H9 (cell line): Measurements from ENCODE around the gene C1orf105. TPM values are rescaled to one million over a fixed set of nuclear protein-coding genes. Genes with fewer than 3 reads are reported as not detected.

Source experiments
- DNase-seq: peaks from one replicate; pipeline ENCODE4 v3.0.0-alpha.2; 2017
- H2AFZ ChIP-seq: one replicate; pipeline ENCODE4 v1.6.1; 2013; ENCODE audit warnings: mild to moderate bottlenecking, low read length, control low read depth, moderate library complexity
- H2AK5ac ChIP-seq: 2 replicates; pipeline ENCODE4 v1.6.1; 2013; ENCODE audit warnings: low read length, control low read depth, mixed read lengths; ENCODE audit not compliant: insufficient read length
- H2BK120ac ChIP-seq: one replicate; pipeline ENCODE4 v1.6.1; 2013; ENCODE audit warnings: low read depth, mild to moderate bottlenecking, low read length, control low read depth, inconsistent platforms; ENCODE audit not compliant: poor library complexity, severe bottlenecking
- H2BK12ac ChIP-seq: 2 replicates; pipeline ENCODE4 v1.6.1; 2013; ENCODE audit warnings: low read length, control low read depth, mixed read lengths, low read depth; ENCODE audit not compliant: insufficient read length
- H2BK15ac ChIP-seq: 2 replicates; pipeline ENCODE4 v1.6.1; 2013; ENCODE audit warnings: low read depth, low read length, control low read depth
- H2BK20ac ChIP-seq: one replicate; pipeline ENCODE4 v1.6.1; 2013; ENCODE audit warnings: low read depth, mild to moderate bottlenecking, low read length, control low read depth, inconsistent platforms; ENCODE audit not compliant: poor library complexity, severe bottlenecking
- H2BK5ac ChIP-seq: 2 replicates; pipeline ENCODE4 v1.6.1; 2013; ENCODE audit warnings: low read length, control low read depth, mixed read lengths; ENCODE audit not compliant: insufficient read length
- H3K14ac ChIP-seq: 2 replicates; pipeline ENCODE4 v1.6.1; 2013; ENCODE audit warnings: low read length, control low read depth; ENCODE audit not compliant: insufficient read depth
- H3K18ac ChIP-seq: 2 replicates; pipeline ENCODE4 v1.6.1; 2013; ENCODE audit warnings: low read depth, mild to moderate bottlenecking, mixed read lengths, low read length, control low read depth; ENCODE audit not compliant: insufficient read length
- H3K23ac ChIP-seq: 2 replicates; pipeline ENCODE4 v1.6.1; 2013; ENCODE audit warnings: low read length, control low read depth, mixed read lengths, low read depth; ENCODE audit not compliant: insufficient read length
- H3K23me2 ChIP-seq: 2 replicates; pipeline ENCODE4 v1.6.1; 2013; ENCODE audit warnings: low read depth, mild to moderate bottlenecking, mixed read lengths, low read length, control low read depth; ENCODE audit not compliant: insufficient read length, poor library complexity, severe bottlenecking
- H3K27ac ChIP-seq: 2 replicates; pipeline ENCODE4 v1.5.1; 2013; ENCODE audit warnings: low read length, control low read depth, mixed read lengths, low read depth; ENCODE audit not compliant: insufficient read length
- H3K27me3 ChIP-seq: 2 replicates; pipeline ENCODE4 v1.6.1; 2013; ENCODE audit warnings: low read length, control low read depth, inconsistent platforms; ENCODE audit not compliant: insufficient read depth
- H3K4ac ChIP-seq: 2 replicates; pipeline ENCODE4 v1.6.1; 2013; ENCODE audit warnings: low read depth, mild to moderate bottlenecking, control low read depth, inconsistent platforms, low read length, moderate library complexity
- H3K4me1 ChIP-seq: 2 replicates; pipeline ENCODE4 v1.6.1; 2013; ENCODE audit warnings: low read length, control low read depth, inconsistent platforms; ENCODE audit not compliant: insufficient read depth
- H3K4me2 ChIP-seq: 2 replicates; pipeline ENCODE4 v1.6.1; 2013; ENCODE audit warnings: low read length, control low read depth, mixed read lengths; ENCODE audit not compliant: insufficient read length, insufficient read depth
- H3K56ac ChIP-seq: 2 replicates; pipeline ENCODE4 v1.6.1; 2013; ENCODE audit warnings: low read depth, mild to moderate bottlenecking, mixed read lengths, low read length, control low read depth; ENCODE audit not compliant: insufficient read length
- H3K79me1 ChIP-seq: 2 replicates; pipeline ENCODE4 v1.6.1; 2013; ENCODE audit warnings: low read depth, mild to moderate bottlenecking, moderate library complexity, low read length, control low read depth, inconsistent platforms; ENCODE audit not compliant: insufficient read depth, poor library complexity, severe bottlenecking
- H3K79me2 ChIP-seq: 2 replicates; pipeline ENCODE4 v1.6.1; 2013; ENCODE audit warnings: low read length, control low read depth, inconsistent platforms; ENCODE audit not compliant: insufficient read depth
- H3K9ac ChIP-seq: 2 replicates; pipeline ENCODE4 v1.6.1; 2013; ENCODE audit warnings: low read length, control low read depth, mixed read lengths; ENCODE audit not compliant: insufficient read length; ENCODE audit errors: extremely low read depth
- H3K9me3 ChIP-seq: one replicate; pipeline ENCODE4 v1.6.1; 2013; ENCODE audit warnings: low read depth, low read length, inconsistent platforms; ENCODE audit not compliant: control insufficient read depth
- H3T11ph ChIP-seq: one replicate; pipeline ENCODE4 v1.6.1; 2013; ENCODE audit warnings: mild to moderate bottlenecking, low read length, control low read depth, inconsistent platforms
- H4K20me1 ChIP-seq: one replicate; pipeline ENCODE4 v1.6.1; 2013; ENCODE audit not compliant: control insufficient read depth, insufficient read length, insufficient read depth
- H4K5ac ChIP-seq: 2 replicates; pipeline ENCODE4 v1.6.1; 2013; ENCODE audit warnings: low read depth, mild to moderate bottlenecking, mixed read lengths, low read length, control low read depth; ENCODE audit not compliant: insufficient read length
- H4K8ac ChIP-seq: replicated peaks from 2 replicates; pipeline ENCODE4 v1.6.1; 2013; ENCODE audit warnings: low read length, control low read depth, mixed read lengths, low read depth; ENCODE audit not compliant: insufficient read length
- H4K91ac ChIP-seq: 2 replicates; pipeline ENCODE4 v1.6.1; 2013; ENCODE audit warnings: low read depth, mild to moderate bottlenecking, moderate library complexity, mixed read lengths, low read length, control low read depth; ENCODE audit not compliant: insufficient read length
- H3K27ac Mint-ChIP-seq, 3 experiments: 2 replicates in 2 of 3; 3 replicates in 1 of 3; pipeline ENCODE4 v1.8.0; 2020 to 2021; ENCODE audit warnings: mixed read lengths in 3 of 3, mild to moderate bottlenecking in 1 of 3, moderate library complexity in 1 of 3
- H3K27me3 Mint-ChIP-seq: 2 replicates; pipeline ENCODE4 v1.8.0; 2021; ENCODE audit warnings: low read depth, mild to moderate bottlenecking, moderate library complexity, mixed read lengths
- H3K36me3 Mint-ChIP-seq, 3 experiments: 2 replicates in 2 of 3; 3 replicates in 1 of 3; pipeline ENCODE4 v1.8.0; 2020 to 2021; ENCODE audit warnings: low read depth in 3 of 3, mixed read lengths in 3 of 3; ENCODE audit not compliant: insufficient read depth in 1 of 3
- H3K4me1 Mint-ChIP-seq, 2 experiments: 2 replicates each; pipeline ENCODE4 v1.8.0; 2020; ENCODE audit warnings: mixed read lengths in 2 of 2
- H3K4me3 Mint-ChIP-seq, 2 experiments: 2 replicates in 1 of 2; 3 replicates in 1 of 2; pipeline ENCODE4 v1.8.0; 2020 to 2021; ENCODE audit warnings: mild to moderate bottlenecking in 2 of 2, mixed read lengths in 2 of 2, moderate library complexity in 1 of 2
- H3K9me3 Mint-ChIP-seq, 2 experiments: 2 replicates in 1 of 2; 3 replicates in 1 of 2; pipeline ENCODE4 v1.8.0; 2020; ENCODE audit warnings: mild to moderate bottlenecking in 2 of 2, mixed read lengths in 2 of 2, moderate library complexity in 1 of 2
- CTCF ChIP-seq: fragments of 200-600 bp; sonication (generic); conservative IDR thresholded peaks from 3 replicates; pipeline ENCODE4 v1.8.0; 2021; ENCODE audit warnings: antibody characterized with exemption, mild to moderate bottlenecking
- WGBS: extraction: QIAGEN DNeasy Blood & Tissue Kit; methylation state at CpG from one replicate; pipeline ENCODE4 v1.1.7; 2013; ENCODE audit warnings: missing lambda C conversion rate, low lambda C conversion rate, mixed read lengths; ENCODE audit not compliant: insufficient read length; ENCODE audit errors: extremely low coverage; 5-methylcytosine and 5-hydroxymethylcytosine counted together
- total RNA-seq: library from RNA; stranded (reverse); gene quantifications from 2 replicates; pipeline ENCODE4 v1.2.1, GENCODE V29; 2021

C1orf105 gene
- total RNA-seq, 1 experiment from 2014 or later = not detected

- Histone ChIP-seq H2BK20ac (no peak overlapping the region), H3K79me1 (no peaks in the 10 kb centered on the region), H3K56ac (no peak overlapping the region), H3K14ac (no peak overlapping the region), H3K23me2 (no peaks in the 10 kb centered on the region), H3K4me1 (no peaks in the 10 kb centered on the region), H2BK5ac (no peak overlapping the region), H3K27me3 (no peaks in the 10 kb centered on the region), H3K79me2 (no peaks in the 10 kb centered on the region), H2BK120ac (no peak overlapping the region), H4K20me1 (no peaks in the 10 kb centered on the region), H3K9me3 (no peaks in the 10 kb centered on the region), H3K23ac (no peak overlapping the region), H3T11ph (no peak overlapping the region), H3K27ac (no peak overlapping the region), H3K18ac (no peak overlapping the region), H4K8ac (no peak overlapping the region), H4K91ac (no peak overlapping the region), H2AK5ac (no peak overlapping the region), H3K4ac (no peak overlapping the region), H2BK15ac (no peak overlapping the region), H4K5ac (no peak overlapping the region), H2BK12ac (no peak overlapping the region), H2AFZ (no peak overlapping the region), H3K9ac (no peak overlapping the region), H3K4me2 (no peak overlapping the region)
- WGBS = no CpG with 5 or more reads among the region's 2 CpGs
- Mint-ChIP-seq H3K27me3 (no peaks in the 10 kb centered on the region), H3K9me3 (no peaks in the 10 kb centered on the region), H3K4me3 (no peak overlapping the region), H3K27ac (no peak overlapping the region), H3K36me3 (no peaks in the 10 kb centered on the region), H3K4me1 (no peaks in the 10 kb centered on the region)
- no peak for DNase-seq
- no peak for TF ChIP-seq CTCF
These were observed 49.7 kb downstream of the C1orf105 start for GRCh38 chr1:172470149-172470548.
